ENCODE results near the gene SFXN5.

SFXN5 gene

GRCh38 chr2:72932805-72933204 lies 138.7 kb downstream of the SFXN5 start:
- no peaks in the 10 kb centered on the region for H3K27me3 ChIP-seq (replicated peaks; ENCODE audit: control insufficient read depth, insufficient read depth, low read length)
- TF ChIP-seq CTCF (IDR thresholded peaks at IDR 0.05; ENCODE audit: insufficient read depth, low read length, poor library complexity, severe bottlenecking), result no peak
- no peaks in the 10 kb centered on the region; the same call in 1 of the 2 replicates for H3K36me3 ChIP-seq (ENCODE audit: control insufficient read depth, insufficient read depth, low read length)
- DNase-seq (ENCODE audit: extremely low read depth, insufficient read length), result no peak
- no peak overlapping the region for H3K4me3 ChIP-seq (replicated peaks; ENCODE audit: low read depth, low read length)

- H3K27me3 ChIP-seq (replicated peaks; ENCODE audit: control insufficient read depth, insufficient read depth, low read length), result no peaks in the 10 kb centered on the region
- no peak overlapping the region for H3K4me3 ChIP-seq (replicated peaks; ENCODE audit: low read depth, low read length)
- H3K36me3 ChIP-seq (ENCODE audit: control insufficient read depth, insufficient read depth, low read length), result no peaks in the 10 kb centered on the region; the same call in 1 of the 2 replicates
- no peak for TF ChIP-seq CTCF (IDR thresholded peaks at IDR 0.05; ENCODE audit: insufficient read depth, low read length, poor library complexity, severe bottlenecking)
- DNase-seq (ENCODE audit: extremely low read depth, insufficient read length), result no peak
Measured at GRCh38 chr2:72932045-72932740, 139.3 kb downstream of the SFXN5 start.

- TF ChIP-seq CTCF (IDR thresholded peaks at IDR 0.05; ENCODE audit: insufficient read depth, low read length, poor library complexity, severe bottlenecking), result no peak
- Histone ChIP-seq H3K27me3 (replicated peaks; ENCODE audit: control insufficient read depth, insufficient read depth, low read length) (no peaks in the 10 kb centered on the region), H3K4me3 (replicated peaks; ENCODE audit: low read depth, low read length) (no peak overlapping the region), H3K36me3 (ENCODE audit: control insufficient read depth, insufficient read depth, low read length) (no peaks in the 10 kb centered on the region; the same call in 1 of the 2 replicates)
- DNase-seq (ENCODE audit: extremely low read depth, insufficient read length), result no peak
Measured at GRCh38 chr2:72931280-72931910, 140.1 kb downstream of the SFXN5 start.

GRCh38 chr2:72929010-72929409 lies 142.5 kb downstream of the SFXN5 start:
- no peaks in the 10 kb centered on the region for H3K27me3 ChIP-seq (replicated peaks; ENCODE audit: control insufficient read depth, insufficient read depth, low read length)
- no peaks in the 10 kb centered on the region; the same call in 1 of the 2 replicates for H3K36me3 ChIP-seq (ENCODE audit: control insufficient read depth, insufficient read depth, low read length)
- no peak for DNase-seq (ENCODE audit: extremely low read depth, insufficient read length)
- TF ChIP-seq CTCF (IDR thresholded peaks at IDR 0.05; ENCODE audit: insufficient read depth, low read length, poor library complexity, severe bottlenecking), result no peak
- no peak overlapping the region for H3K4me3 ChIP-seq (replicated peaks; ENCODE audit: low read depth, low read length)

GRCh38 chr2:72927619-72928550 lies 143.6 kb downstream of the SFXN5 start:
- H3K36me3 ChIP-seq (ENCODE audit: control insufficient read depth, insufficient read depth, low read length), result no peaks in the 10 kb centered on the region
- H3K4me3 ChIP-seq (replicated peaks; ENCODE audit: low read depth, low read length), result no peak overlapping the region
- no peak for TF ChIP-seq CTCF (IDR thresholded peaks at IDR 0.05; ENCODE audit: insufficient read depth, low read length, poor library complexity, severe bottlenecking)
- no peak for DNase-seq (ENCODE audit: extremely low read depth, insufficient read length)
- no peaks in the 10 kb centered on the region for H3K27me3 ChIP-seq (replicated peaks; ENCODE audit: control insufficient read depth, insufficient read depth, low read length)

Data from GM06990 (cell line).